Left lung (tissue), 10 donors: ENCODE measurements around the gene DDIT3. TPM values are rescaled to one million over a fixed set of nuclear protein-coding genes. Genes with fewer than 3 reads are reported as not detected.

Experiments used
- ATAC-seq: fragments of 200-7000 bp; cut with Tn5 transposase; one replicate; pipeline ENCODE4 v1.9.1; 2020; ENCODE audit warnings: moderate library complexity
- DNase-seq, 4 donors: peaks; one replicate each; pipeline ENCODE4 v3.0.0-alpha.2; 2013 to 2020
- H3K27ac ChIP-seq, 2 donors: fragments of 200-600 bp; sonication (generic) in 1 of 2; one replicate each; pipeline versions ENCODE4 v1.5.0 to v1.8.0; 2020 to 2021
- H3K27me3 ChIP-seq, 2 donors: fragments of 200-600 bp; sonication (generic) in 1 of 2; one replicate each; pipeline versions ENCODE4 v1.5.0 to v1.8.0; 2020 to 2021
- H3K36me3 ChIP-seq, 2 donors: fragments of 200-600 bp; sonication (generic) in 1 of 2; one replicate each; pipeline versions ENCODE4 v1.5.0 to v1.8.0; 2020 to 2021
- H3K4me1 ChIP-seq, 2 donors: fragments of 200-600 bp; one replicate each; pipeline ENCODE4 v1.8.0; 2021
- H3K4me3 ChIP-seq, 2 donors: fragments of 200-600 bp; sonication (generic) in 1 of 2; one replicate each; pipeline versions ENCODE4 v1.5.0 to v1.8.0; 2020 to 2021; ENCODE audit warnings: mild to moderate bottlenecking in 1 of 2
- H3K9me3 ChIP-seq, 2 donors: fragments of 200-600 bp; sonication (generic) in 1 of 2; one replicate each; pipeline versions ENCODE4 v1.5.0 to v1.8.0; 2020 to 2021
- intact Hi-C, 2 donors: fragments of 100-400 bp; cut with DNase I; formaldehyde crosslinking; loops; one replicate each; pipeline versions ENCODE4 v1.11.2 to v1.14.2; 2022
- microRNA-seq, 2 donors: library from miRNA; unstranded; fragments of <30 nt; microRNA quantifications; one replicate each; pipeline ENCODE4, GENCODE V29; 2019
- polyA plus RNA-seq, 6 donors: library from polyadenylated mRNA; unstranded; fragments of 120-200 nt; gene quantifications; one replicate each; pipeline ENCODE4 v1.2.1, GENCODE V29; 2013; ENCODE audit not compliant: insufficient read length in 6 of 6
- total RNA-seq, 2 donors: library from RNA; stranded (reverse); fragmentation: NEBNext Ultra II Directional; extraction: Animal tissue kit (Norgen Biotek cat#: 25700); gene quantifications; one replicate each; pipeline ENCODE4 v1.2.1, GENCODE V29; 2021
- TF ChIP-seq, protein P1 (sequence below), 2 donors: fragments of 200-600 bp; sonication (generic) in 1 of 2; IDR thresholded peaks; one replicate each; pipeline versions ENCODE4 v1.5.0 to v1.8.0; 2021; ENCODE audit warnings: antibody characterized with exemption in 2 of 2
- donor health status: DM: no; HTN: yes; CAD: no.
- donor health status: DM: no; HTN: no; CAD: no.

The DDIT3 gene
- total and polyA plus RNA-seq, 8 donors: 16.4 to 29.4 (median 19.3) TPM

DNA sequence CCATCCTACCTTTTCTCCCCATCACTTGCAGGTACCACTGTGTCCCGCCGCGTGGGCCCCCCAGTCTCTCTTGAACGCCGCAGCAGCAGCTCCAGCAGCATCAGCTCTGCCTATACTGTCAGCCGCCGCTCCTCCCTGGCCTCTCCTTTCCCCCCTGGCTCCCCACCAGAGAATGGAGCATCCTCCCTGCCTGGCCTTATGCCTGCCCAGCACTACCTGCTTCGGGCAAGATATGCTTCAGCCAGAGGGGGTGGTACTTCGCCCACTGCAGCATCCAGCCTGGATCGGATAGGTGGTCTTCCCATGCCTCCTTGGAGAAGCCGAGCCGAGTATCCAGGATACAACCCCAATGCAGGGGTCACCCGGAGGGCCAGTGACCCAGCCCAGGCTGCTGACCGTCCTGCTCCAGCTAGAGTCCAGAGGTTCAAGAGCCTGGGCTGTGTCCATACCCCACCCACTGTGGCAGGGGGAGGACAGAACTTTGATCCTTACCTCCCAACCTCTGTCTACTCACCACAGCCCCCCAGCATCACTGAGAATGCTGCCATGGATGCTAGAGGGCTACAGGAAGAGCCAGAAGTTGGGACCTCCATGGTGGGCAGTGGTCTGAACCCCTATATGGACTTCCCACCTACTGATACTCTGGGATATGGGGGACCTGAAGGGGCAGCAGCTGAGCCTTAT is 49.9 kb downstream of the DDIT3 start:
- intact Hi-C loops: no loop called here
- peaks cover 0 to 82% of the 10 kb centered on the region in 2 donors for H3K36me3 ChIP-seq
- peaks cover 0 to 36% of the 10 kb centered on the region in 2 donors for H3K4me1 ChIP-seq
- H3K4me3 ChIP-seq: no peak overlapping the region
- peaks cover 12 to 47% of the 10 kb centered on the region in 2 donors for H3K27me3 ChIP-seq
- no peak for ATAC-seq
- H3K27ac ChIP-seq: peak overlapping the region in 1 of 2 donors; percentile 51
- no peak for DNase-seq
- TF ChIP-seq, protein P1, sequence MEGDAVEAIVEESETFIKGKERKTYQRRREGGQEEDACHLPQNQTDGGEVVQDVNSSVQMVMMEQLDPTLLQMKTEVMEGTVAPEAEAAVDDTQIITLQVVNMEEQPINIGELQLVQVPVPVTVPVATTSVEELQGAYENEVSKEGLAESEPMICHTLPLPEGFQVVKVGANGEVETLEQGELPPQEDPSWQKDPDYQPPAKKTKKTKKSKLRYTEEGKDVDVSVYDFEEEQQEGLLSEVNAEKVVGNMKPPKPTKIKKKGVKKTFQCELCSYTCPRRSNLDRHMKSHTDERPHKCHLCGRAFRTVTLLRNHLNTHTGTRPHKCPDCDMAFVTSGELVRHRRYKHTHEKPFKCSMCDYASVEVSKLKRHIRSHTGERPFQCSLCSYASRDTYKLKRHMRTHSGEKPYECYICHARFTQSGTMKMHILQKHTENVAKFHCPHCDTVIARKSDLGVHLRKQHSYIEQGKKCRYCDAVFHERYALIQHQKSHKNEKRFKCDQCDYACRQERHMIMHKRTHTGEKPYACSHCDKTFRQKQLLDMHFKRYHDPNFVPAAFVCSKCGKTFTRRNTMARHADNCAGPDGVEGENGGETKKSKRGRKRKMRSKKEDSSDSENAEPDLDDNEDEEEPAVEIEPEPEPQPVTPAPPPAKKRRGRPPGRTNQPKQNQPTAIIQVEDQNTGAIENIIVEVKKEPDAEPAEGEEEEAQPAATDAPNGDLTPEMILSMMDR (IDR thresholded peaks at IDR 0.05): no peak
- H3K9me3 ChIP-seq: no peaks in the 10 kb centered on the region

DNA sequence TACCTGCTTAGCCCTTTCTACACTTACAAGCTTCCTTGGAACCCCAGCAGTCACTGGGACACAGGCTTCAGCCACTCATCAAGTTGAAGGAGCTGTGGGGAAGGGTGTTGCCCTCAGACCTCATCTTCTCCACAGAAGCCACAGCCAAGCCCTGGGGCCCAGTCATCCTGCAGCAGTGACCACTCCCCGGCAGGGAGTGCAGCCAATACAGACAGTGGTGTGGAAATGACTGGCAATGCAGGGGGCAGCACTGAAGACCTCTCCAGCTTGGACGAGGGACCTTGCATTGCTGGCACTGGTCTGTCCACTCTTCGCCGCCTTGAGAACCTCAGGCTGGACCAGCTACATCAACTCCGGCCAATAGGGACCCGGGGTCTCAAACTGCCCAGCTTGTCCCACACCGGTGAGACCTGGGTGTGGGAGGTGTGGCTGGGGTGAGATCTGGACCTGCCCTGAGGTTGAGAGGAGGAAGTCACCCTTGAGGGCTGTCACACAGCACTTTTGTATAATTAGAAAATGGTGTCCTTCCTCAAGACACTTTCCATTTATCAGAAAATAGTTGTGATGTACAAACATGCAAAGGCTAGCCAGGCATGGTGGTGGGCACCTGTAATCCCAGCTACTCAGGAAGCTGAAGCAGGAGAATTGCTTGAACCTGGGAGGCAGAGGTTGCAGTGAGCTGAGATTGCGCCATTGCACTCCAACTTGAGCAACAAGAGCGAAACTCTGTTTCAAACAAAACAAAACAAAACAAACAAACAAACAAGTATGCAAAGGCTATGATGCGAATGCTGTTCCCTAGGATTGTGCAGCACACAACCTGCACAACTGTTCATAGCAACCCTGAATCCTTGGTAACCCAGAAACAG is 50.8 kb downstream of the DDIT3 start:
- Histone ChIP-seq H3K36me3 (peaks cover 0 to 73% of the 10 kb centered on the region in 2 donors), H3K4me1 (peaks cover 0 to 27% of the 10 kb centered on the region in 2 donors), H3K9me3 (no peaks in the 10 kb centered on the region), H3K4me3 (no peak overlapping the region), H3K27ac (peak overlapping the region in 1 of 2 donors; percentile 51), H3K27me3 (peaks cover 4 to 43% of the 10 kb centered on the region in 2 donors)
- TF ChIP-seq, protein P1 (IDR thresholded peaks at IDR 0.05): no peak
- intact Hi-C loops: no loop called here
- DNase-seq (no peak), ATAC-seq (no peak)

DNA sequence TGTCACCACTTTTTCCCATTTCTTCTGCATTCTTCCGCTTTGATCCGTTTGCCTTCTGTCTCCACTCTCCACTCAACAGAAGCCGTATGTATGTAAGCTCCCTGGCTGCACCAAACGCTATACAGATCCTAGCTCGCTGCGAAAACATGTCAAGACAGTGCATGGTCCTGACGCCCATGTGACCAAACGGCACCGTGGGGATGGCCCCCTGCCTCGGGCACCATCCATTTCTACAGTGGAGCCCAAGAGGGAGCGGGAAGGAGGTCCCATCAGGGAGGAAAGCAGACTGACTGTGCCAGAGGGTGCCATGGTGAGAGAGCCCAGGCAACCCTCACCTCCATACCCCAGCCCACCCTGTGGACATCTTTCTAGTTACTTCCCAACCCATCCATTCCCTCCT is 52.4 kb downstream of the DDIT3 start:
- Histone ChIP-seq H3K27me3 (peaks cover 0 to 38% of the 10 kb centered on the region in 2 donors), H3K4me1 (peaks cover 0 to 22% of the 10 kb centered on the region in 2 donors), H3K36me3 (peaks cover 0 to 58% of the 10 kb centered on the region in 2 donors), H3K9me3 (no peaks in the 10 kb centered on the region), H3K4me3 (no peak overlapping the region), H3K27ac (no peak overlapping the region)
- no peak for DNase-seq
- no peak for ATAC-seq
- TF ChIP-seq, protein P1 (IDR thresholded peaks at IDR 0.05): no peak
- intact Hi-C loops: no loop called here

DNA sequence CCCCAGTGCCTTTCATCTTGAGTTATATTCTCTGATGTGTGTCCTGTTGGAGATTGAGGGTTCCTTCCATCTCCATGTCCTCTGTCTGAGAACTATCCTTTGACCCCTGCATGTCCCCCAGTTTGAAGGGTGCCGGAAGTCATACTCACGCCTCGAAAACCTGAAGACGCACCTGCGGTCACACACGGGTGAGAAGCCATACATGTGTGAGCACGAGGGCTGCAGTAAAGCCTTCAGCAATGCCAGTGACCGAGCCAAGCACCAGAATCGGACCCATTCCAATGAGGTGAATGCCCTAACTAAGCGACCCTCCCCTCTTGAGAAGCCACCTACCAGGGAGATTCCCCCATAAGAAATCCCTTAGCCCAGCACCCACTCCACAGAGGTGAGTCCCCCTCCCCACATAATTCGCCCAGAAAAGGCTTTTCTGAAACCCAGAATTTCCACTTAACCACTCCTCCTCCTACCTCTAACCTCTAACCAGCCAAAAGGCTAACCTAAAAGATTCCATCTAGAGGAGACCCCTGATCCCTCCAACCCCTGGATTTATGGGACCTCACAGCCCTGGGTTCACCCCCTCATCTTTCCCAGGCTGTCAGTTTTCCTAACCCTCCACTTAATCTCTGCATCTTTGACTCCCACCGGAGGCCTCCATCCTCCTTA is 53.0 kb downstream of the DDIT3 start:
- H3K27ac ChIP-seq: no peak overlapping the region
- intact Hi-C loops: no loop called here
- TF ChIP-seq, protein P1 (IDR thresholded peaks at IDR 0.05): no peak
- peaks cover 0 to 34% of the 10 kb centered on the region in 2 donors for H3K27me3 ChIP-seq
- DNase-seq: no peak
- peaks cover 0 to 28% of the 10 kb centered on the region in 2 donors for H3K4me1 ChIP-seq
- no peaks in the 10 kb centered on the region for H3K9me3 ChIP-seq
- no peak for ATAC-seq
- H3K36me3 ChIP-seq: peaks cover 0 to 52% of the 10 kb centered on the region in 2 donors
- no peak overlapping the region for H3K4me3 ChIP-seq

Small RNAs within 50 kb of the gene (microRNA-seq; reads per million reads assigned to microRNA genes)
- gene MIR616: 0.82 to 2.7 reads per million in 2 donors
- gene MIR6758: 0.14 to 0.17 reads per million in 2 donors

Other genes with a start within 250 kb of the DDIT3 start
- gene R3HDM2, start 89.5 kb downstream of the DDIT3 start, total RNA-seq: 10 to 100 TPM; 52.4 to 62.5 TPM
- 10 to 100 TPM; 66.5 to 92.3 (median 83.8) TPM for gene R3HDM2, start 89.5 kb downstream of the DDIT3 start, polyA plus RNA-seq
- not detected for gene INHBC, start 85.7 kb downstream of the DDIT3 start, total RNA-seq
- under 1 TPM in 5 of 6 donors, not detected in 1; 0.16 to 0.29 (median 0.24) TPM for gene INHBC, start 85.7 kb downstream of the DDIT3 start, polyA plus RNA-seq
- gene INHBE, start 65.2 kb downstream of the DDIT3 start, total RNA-seq: under 1 TPM in 1 of 2 donors, not detected in 1; 0.52 TPM
- 1 to 10 TPM in 2 of 6 donors, under 1 TPM in 4; 0.58 to 1.4 (median 0.78) TPM for gene INHBE, start 65.2 kb downstream of the DDIT3 start, polyA plus RNA-seq
- gene GLI1, start 60.7 kb downstream of the DDIT3 start, total RNA-seq: 1 to 10 TPM; 1.9 to 7.2 TPM
- gene GLI1, start 60.7 kb downstream of the DDIT3 start, polyA plus RNA-seq: 10 to 100 TPM; 27.7 to 38.3 (median 33.0) TPM
- 100 to 1,000 TPM in 1 of 2 donors, 10 to 100 TPM in 1; 24.2 to 125 TPM for gene ARHGAP9, start 40.6 kb downstream of the DDIT3 start, total RNA-seq
- gene ARHGAP9, start 40.6 kb downstream of the DDIT3 start, polyA plus RNA-seq: 1 to 10 TPM; 4.4 to 6.4 (median 5.2) TPM
- 100 to 1,000 TPM; 113 to 168 TPM for gene MARS1, start 32.4 kb downstream of the DDIT3 start, total RNA-seq
- 100 to 1,000 TPM in 3 of 6 donors, 10 to 100 TPM in 3; 92.5 to 153 (median 103) TPM for gene MARS1, start 32.4 kb downstream of the DDIT3 start, polyA plus RNA-seq
- 100 to 1,000 TPM in 1 of 2 donors, 10 to 100 TPM in 1; 69.1 to 111 TPM for gene MBD6, start 2.3 kb upstream of the DDIT3 start, total RNA-seq
- gene MBD6, start 2.3 kb upstream of the DDIT3 start, polyA plus RNA-seq: 10 to 100 TPM; 61.3 to 84.6 (median 73.2) TPM
- gene DCTN2, start 26.7 kb upstream of the DDIT3 start, total RNA-seq: 100 to 1,000 TPM; 104 to 111 TPM
- gene DCTN2, start 26.7 kb upstream of the DDIT3 start, polyA plus RNA-seq: 100 to 1,000 TPM; 150 to 162 (median 156) TPM
- under 1 TPM; 0.38 to 0.50 TPM for gene KIF5A, start 29.5 kb upstream of the DDIT3 start, total RNA-seq
- 1 to 10 TPM; 4.3 to 6.5 (median 5.4) TPM for gene KIF5A, start 29.5 kb upstream of the DDIT3 start, polyA plus RNA-seq
- 10 to 100 TPM; 43.4 to 44.1 TPM for gene PIP4K2C, start 70.7 kb upstream of the DDIT3 start, total RNA-seq
- gene PIP4K2C, start 70.7 kb upstream of the DDIT3 start, polyA plus RNA-seq: 10 to 100 TPM; 17.0 to 22.2 (median 21.3) TPM
- 10 to 100 TPM; 20.1 to 30.4 TPM for gene DTX3, start 84.3 kb upstream of the DDIT3 start, total RNA-seq
- gene DTX3, start 84.3 kb upstream of the DDIT3 start, polyA plus RNA-seq: 10 to 100 TPM; 51.3 to 64.8 (median 57.2) TPM
- 10 to 100 TPM; 16.5 to 20.0 TPM for gene ARHGEF25, start 90.9 kb upstream of the DDIT3 start, total RNA-seq
- 10 to 100 TPM; 45.1 to 53.4 (median 46.4) TPM for gene ARHGEF25, start 90.9 kb upstream of the DDIT3 start, polyA plus RNA-seq
- 1 to 10 TPM; 2.0 to 3.8 TPM for gene B4GALNT1, start 112.7 kb upstream of the DDIT3 start, total RNA-seq
- 1 to 10 TPM in 5 of 6 donors, under 1 TPM in 1; 0.78 to 1.8 (median 1.3) TPM for gene B4GALNT1, start 112.7 kb upstream of the DDIT3 start, polyA plus RNA-seq
- 100 to 1,000 TPM; 282 to 321 TPM for gene OS9, start 173.6 kb upstream of the DDIT3 start, total RNA-seq
- gene OS9, start 173.6 kb upstream of the DDIT3 start, polyA plus RNA-seq: 100 to 1,000 TPM; 200 to 228 (median 219) TPM
- gene AGAP2, start 218.2 kb upstream of the DDIT3 start, total RNA-seq: 1 to 10 TPM; 1.9 to 5.8 TPM
- under 1 TPM; 0.31 to 0.57 (median 0.48) TPM for gene AGAP2, start 218.2 kb upstream of the DDIT3 start, polyA plus RNA-seq
- gene TSPAN31, start 224.5 kb upstream of the DDIT3 start, total RNA-seq: 10 to 100 TPM; 33.5 to 40.0 TPM
- gene TSPAN31, start 224.5 kb upstream of the DDIT3 start, polyA plus RNA-seq: 10 to 100 TPM; 69.2 to 83.8 (median 76.5) TPM
- 100 to 1,000 TPM in 1 of 2 donors, 10 to 100 TPM in 1; 80.1 to 130 TPM for gene CDK4, start 231.8 kb upstream of the DDIT3 start, total RNA-seq
- 100 to 1,000 TPM; 215 to 269 (median 245) TPM for gene CDK4, start 231.8 kb upstream of the DDIT3 start, polyA plus RNA-seq
- gene MARCHF9, start 234.6 kb upstream of the DDIT3 start, total RNA-seq: 10 to 100 TPM; 17.4 to 22.4 TPM
- 10 to 100 TPM; 16.5 to 22.6 (median 19.5) TPM for gene MARCHF9, start 234.6 kb upstream of the DDIT3 start, polyA plus RNA-seq
- gene CYP27B1, start 246.6 kb upstream of the DDIT3 start, total RNA-seq: 1 to 10 TPM; 1.5 to 4.7 TPM
- 1 to 10 TPM in 4 of 6 donors, under 1 TPM in 2; 0.58 to 3.4 (median 1.4) TPM for gene CYP27B1, start 246.6 kb upstream of the DDIT3 start, polyA plus RNA-seq